PC-9 (cell line): Measurements from ENCODE around the gene ABCA1. TPM values are rescaled to one million over a fixed set of nuclear protein-coding genes. Genes with fewer than 3 reads are reported as not detected.

Experiments
- BruUV-seq: library from RNA; stranded (reverse); fragments of 400-500 nt; replicated peaks from 2 replicates; lab custom pipeline; 2021; lab: Mats Ljungman, UMichigan
- CTCF ChIA-PET: fragments of 300-600 bp; sonication (Branson Sonifier 250); formaldehyde crosslinking; loops from one replicate; lab custom pipeline; 2022; ENCODE audit warnings: antibody characterized with exemption; lab: Charles Lee
- POLR2A ChIA-PET: fragments of 300-600 bp; sonication (Branson Sonifier 250); formaldehyde crosslinking; loops from one replicate; lab custom pipeline; 2022; ENCODE audit warnings: antibody characterized with exemption; ENCODE audit not compliant: unreplicated experiment; lab: Charles Lee
- DNase-seq, 2 experiments: peaks; one replicate each; pipeline versions ENCODE4 v3.0.0 to v3.0.0-alpha.2; 2015 to 2022; ENCODE audit warnings: mixed read lengths in 1 of 2
- H2AFZ ChIP-seq: fragments of 200-600 bp; sonication (generic); 2 replicates; pipeline ENCODE4 v1.8.1; 2017; ENCODE audit warnings: antibody characterized with exemption
- H3F3A ChIP-seq: fragments of 200-600 bp; sonication (generic); 2 replicates; pipeline ENCODE4 v1.8.1; 2017; ENCODE audit warnings: antibody characterized with exemption, mild to moderate bottlenecking, low read depth; ENCODE audit not compliant: insufficient read depth
- H3K27ac ChIP-seq: fragments of 200-600 bp; sonication (generic); 2 replicates; pipeline ENCODE4 v1.6.1; 2016; ENCODE audit warnings: mixed run types
- H3K27me3 ChIP-seq: fragments of 200-600 bp; sonication (generic); 2 replicates; pipeline ENCODE4 v1.6.1; 2016; ENCODE audit warnings: low read depth, mixed run types; ENCODE audit not compliant: insufficient read depth
- H3K36me3 ChIP-seq: fragments of 200-600 bp; sonication (generic); 2 replicates; pipeline ENCODE4 v1.6.1; 2016; ENCODE audit warnings: low read depth, mixed run types
- H3K4me1 ChIP-seq: fragments of 200-600 bp; sonication (generic); replicated peaks from 2 replicates; pipeline ENCODE4 v1.6.1; 2016; ENCODE audit warnings: mixed run types; ENCODE audit not compliant: insufficient read depth
- H3K4me2 ChIP-seq: fragments of 200-600 bp; sonication (generic); 2 replicates; pipeline ENCODE4 v1.6.1; 2017; ENCODE audit warnings: mixed run types
- H3K4me3 ChIP-seq: fragments of 200-600 bp; sonication (generic); 2 replicates; pipeline ENCODE4 v1.6.1; 2016; ENCODE audit warnings: mixed run types
- H3K79me2 ChIP-seq: fragments of 200-600 bp; sonication (generic); 2 replicates; pipeline ENCODE4 v1.6.1; 2017; ENCODE audit warnings: low read depth, mixed run types
- H3K9me2 ChIP-seq: fragments of 200-600 bp; sonication (generic); 2 replicates; pipeline ENCODE4 v1.8.1; 2017; ENCODE audit warnings: mild to moderate bottlenecking; ENCODE audit not compliant: insufficient read depth
- H3K9me3 ChIP-seq: fragments of 200-600 bp; sonication (generic); 2 replicates; pipeline ENCODE4 v1.8.1; 2016; ENCODE audit warnings: low read depth; ENCODE audit not compliant: insufficient read depth
- H4K20me1 ChIP-seq: fragments of 200-600 bp; sonication (generic); 2 replicates; pipeline ENCODE4 v1.8.1; 2017; ENCODE audit not compliant: insufficient read depth
- CTCF ChIP-seq: fragments of 200-600 bp; sonication (generic); conservative IDR thresholded peaks from 2 replicates; pipeline ENCODE4 v1.6.1; 2017; ENCODE audit warnings: mixed run types, antibody characterized with exemption, mild to moderate bottlenecking, moderate library complexity
- EZH2 ChIP-seq: fragments of 200-600 bp; sonication (generic); IDR thresholded peaks from 2 replicates; pipeline ENCODE4 v1.8.0; 2017; ENCODE audit warnings: antibody characterized with exemption, low read depth
- intact Hi-C: fragments of 100-400 bp; cut with micrococcal nuclease; formaldehyde crosslinking; loops from one replicate; pipeline ENCODE4 v1.10.0; 2022; ENCODE audit not compliant: unreplicated experiment
- total RNA-seq: library from RNA; stranded (reverse); gene quantifications from 2 replicates; pipeline ENCODE4 v1.2.3, GENCODE V29; 2021

The ABCA1 gene
- total RNA-seq, 1 experiment from 2014 or later: 38.3 TPM

GRCh38 chr9:104851546-104851920, 76.4 kb downstream of the ABCA1 start:
- no TSS peak for BruUV-seq
- H3K9me2 ChIP-seq: no peaks in the 10 kb centered on the region
- H4K20me1 ChIP-seq: no peaks in the 10 kb centered on the region; the same call in 1 of the 2 replicates
- ChIA-PET CTCF (no interaction called here), POLR2A (no interaction called here)
- no peak overlapping the region for H3K4me3 ChIP-seq
- no peak for DNase-seq
- H3K4me2 ChIP-seq: no peak overlapping the region
- peaks cover 32% of the 10 kb centered on the region for H3K36me3 ChIP-seq
- peaks cover 42% of the 10 kb centered on the region for H3K4me1 ChIP-seq
- H2AFZ ChIP-seq: no peak overlapping the region
- H3F3A ChIP-seq: peaks cover 34% of the 10 kb centered on the region
- H3K27me3 ChIP-seq: no peaks in the 10 kb centered on the region
- H3K79me2 ChIP-seq: peaks cover 46% of the 10 kb centered on the region
- TF ChIP-seq CTCF: no peak
- intact Hi-C loops: loop anchor here (5.0 kb wide), 1 partner anchor 39 kb away; no protein-coding TSS in a partner anchor
- H3K27ac ChIP-seq: no peak overlapping the region
- no peaks in the 10 kb centered on the region for H3K9me3 ChIP-seq

GRCh38 chr9:104850786-104851545, 77.0 kb downstream of the ABCA1 start:
- POLR2A ChIA-PET: no interaction called here
- Histone ChIP-seq H3K27ac (no peak overlapping the region), H4K20me1 (no peaks in the 10 kb centered on the region; the same call in 1 of the 2 replicates), H3F3A (peaks cover 33% of the 10 kb centered on the region), H3K79me2 (peaks cover 46% of the 10 kb centered on the region), H3K4me3 (no peak overlapping the region), H3K9me3 (no peaks in the 10 kb centered on the region), H2AFZ (no peak overlapping the region), H3K4me2 (no peak overlapping the region), H3K27me3 (no peaks in the 10 kb centered on the region), H3K4me1 (peaks cover 37% of the 10 kb centered on the region), H3K9me2 (no peaks in the 10 kb centered on the region), H3K36me3 (peaks cover 32% of the 10 kb centered on the region)
- no TSS peak for BruUV-seq
- DNase-seq: no peak
- intact Hi-C loops: loop anchor here (5.0 kb wide), 1 partner anchor 39 kb away; no protein-coding TSS in a partner anchor
- CTCF ChIA-PET: no interaction called here
- TF ChIP-seq CTCF (no peak), EZH2 (no peak)

- Histone ChIP-seq H3K4me1 (peaks cover 17% of the 10 kb centered on the region), H3K27ac (no peak overlapping the region), H3K9me2 (no peaks in the 10 kb centered on the region), H3K27me3 (no peaks in the 10 kb centered on the region), H3K9me3 (no peaks in the 10 kb centered on the region), H3K79me2 (peaks cover 34% of the 10 kb centered on the region), H3K4me2 (no peak overlapping the region), H3K4me3 (no peak overlapping the region), H3F3A (peaks cover 18% of the 10 kb centered on the region), H2AFZ (no peak overlapping the region), H4K20me1 (no peaks in the 10 kb centered on the region; the same call in 1 of the 2 replicates), H3K36me3 (peaks cover 39% of the 10 kb centered on the region)
- intact Hi-C loops: no loop called here
- no peak for DNase-seq
- no TSS peak for BruUV-seq
- TF ChIP-seq CTCF: no peak
- TF ChIP-seq EZH2: no peak
- CTCF ChIA-PET: no interaction called here
- POLR2A ChIA-PET: no interaction called here
Measured at GRCh38 chr9:104849023-104849422, 78.9 kb downstream of the ABCA1 start.
